ENCODE data around the gene SRC. TPM values are rescaled to one million over a fixed set of nuclear protein-coding genes. Genes with fewer than 3 reads are reported as not detected.

SRC gene
- total RNA-seq, 1 donor from 2014 or later, result 37.8 TPM

- TF ChIP-seq CTCF (conservative IDR thresholded peaks at IDR 0.05; ENCODE audit: low read depth, low read length), result no peak
- no peak overlapping the region for H3K4me3 ChIP-seq (ENCODE audit: low read depth, low read length)
- DNase-seq (ENCODE audit: low read depth), result no peak
Measured at GRCh38 chr20:37442547-37442946, 96.6 kb downstream of the SRC start.

GRCh38 chr20:37442986-37443385 lies 97.0 kb downstream of the SRC start:
- no peak overlapping the region for H3K4me3 ChIP-seq (ENCODE audit: low read depth, low read length)
- DNase-seq (ENCODE audit: low read depth), result no peak
- TF ChIP-seq CTCF (conservative IDR thresholded peaks at IDR 0.05; ENCODE audit: low read depth, low read length), result no peak

GRCh38 chr20:37443596-37443995 lies 97.7 kb downstream of the SRC start:
- DNase-seq (ENCODE audit: low read depth), result no peak
- H3K4me3 ChIP-seq (ENCODE audit: low read depth, low read length), result no peak overlapping the region
- no peak for TF ChIP-seq CTCF (conservative IDR thresholded peaks at IDR 0.05; ENCODE audit: low read depth, low read length)

- no peak for DNase-seq (ENCODE audit: low read depth)
- TF ChIP-seq CTCF (conservative IDR thresholded peaks at IDR 0.05; ENCODE audit: low read depth, low read length), result no peak
- H3K4me3 ChIP-seq (ENCODE audit: low read depth, low read length), result no peak overlapping the region
Measured at GRCh38 chr20:37445041-37445440, 99.1 kb downstream of the SRC start.

- DNase-seq (ENCODE audit: low read depth), result no peak
- TF ChIP-seq CTCF (conservative IDR thresholded peaks at IDR 0.05; ENCODE audit: low read depth, low read length), result no peak
- H3K4me3 ChIP-seq (ENCODE audit: low read depth, low read length), result no peak overlapping the region
Measured at GRCh38 chr20:37446286-37447032, 100.5 kb downstream of the SRC start.

- TF ChIP-seq CTCF (conservative IDR thresholded peaks at IDR 0.05; ENCODE audit: low read depth, low read length), result no peak
- H3K4me3 ChIP-seq (ENCODE audit: low read depth, low read length), result no peak overlapping the region
- DNase-seq (ENCODE audit: low read depth), result no peak
Measured at GRCh38 chr20:37447688-37448087, 101.7 kb downstream of the SRC start.

- DNase-seq (ENCODE audit: low read depth), result no peak
- no peak for TF ChIP-seq CTCF (conservative IDR thresholded peaks at IDR 0.05; ENCODE audit: low read depth, low read length)
- H3K4me3 ChIP-seq (ENCODE audit: low read depth, low read length), result no peak overlapping the region
Measured at GRCh38 chr20:37449276-37449675, 103.3 kb downstream of the SRC start.

Data from epithelial cell of proximal tubule (primary cell).